GM18873 (cell line): ENCODE data around the gene CMSS1.
A peak's percentile ranks its signal among the peaks of the same experiment; 100 is the strongest.

Source experiments
- ATAC-seq: cut with Tn5 transposase; IDR thresholded peaks from one replicate; pipeline ENCODE4 v1.9.1; 2021; ENCODE audit warnings: mild to moderate bottlenecking, moderate library complexity, moderate number of reproducible peaks; ENCODE audit not compliant: unreplicated experiment, low FRiP score

The CMSS1 gene

DNA sequence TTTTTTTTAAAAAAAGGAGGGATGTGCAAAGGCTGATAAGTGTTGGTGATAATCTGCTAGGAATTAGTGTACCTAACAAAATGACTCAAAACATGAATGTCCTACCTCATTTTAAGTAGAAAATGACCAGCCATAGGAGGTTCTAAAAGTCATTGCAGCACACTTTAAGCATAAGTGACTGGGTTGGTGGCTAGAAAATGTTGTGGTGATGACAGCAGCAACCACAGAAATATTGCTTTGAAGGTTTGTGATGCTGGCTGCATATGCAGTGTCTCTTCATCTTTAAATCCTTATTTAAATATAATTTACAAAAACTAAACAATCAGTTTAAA lies 55.2 kb downstream of the CMSS1 start:
- ATAC-seq, result peak; percentile 51

DNA sequence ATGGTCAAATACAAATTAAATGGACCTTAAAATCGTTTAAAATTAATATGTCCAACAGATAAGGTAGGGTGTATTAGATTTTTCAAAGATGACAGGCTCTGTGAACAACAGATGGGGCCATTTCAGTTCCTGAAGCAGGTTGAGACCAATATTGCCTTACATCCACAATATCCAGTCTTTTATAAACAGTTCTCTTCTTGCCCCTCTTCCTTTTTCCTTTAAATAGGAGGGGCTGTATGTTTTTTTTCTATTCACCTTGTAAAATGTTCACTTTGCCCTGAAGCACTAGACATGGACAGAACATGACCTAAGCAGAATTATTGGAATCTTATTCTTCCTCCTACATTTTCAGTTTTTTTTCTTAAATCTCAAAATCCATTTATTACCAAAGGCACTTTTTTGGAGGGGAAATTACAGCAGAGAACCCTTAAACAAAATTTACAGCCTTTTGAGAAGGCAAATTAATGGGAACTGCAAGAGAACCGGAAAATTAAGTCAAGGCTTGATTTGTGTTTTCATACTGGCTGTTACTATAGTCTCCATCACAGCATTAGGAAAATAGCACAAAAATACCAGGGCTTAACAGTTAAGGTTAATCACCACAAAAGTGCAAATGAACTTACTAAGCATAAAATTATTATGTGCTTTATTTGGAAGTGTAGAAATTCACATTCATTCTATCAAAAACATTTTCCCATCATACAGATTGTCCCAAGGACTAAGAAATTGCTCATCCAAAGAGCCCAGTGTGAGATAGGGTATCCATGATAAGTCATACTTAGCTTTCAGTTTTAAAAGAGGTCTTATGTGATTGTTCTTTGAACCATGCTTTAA lies 55.8 kb downstream of the CMSS1 start:
- no peak for ATAC-seq

- ATAC-seq, result no peak
Measured at GRCh38 chr3:99874237-99875002, 56.8 kb downstream of the CMSS1 start.

DNA sequence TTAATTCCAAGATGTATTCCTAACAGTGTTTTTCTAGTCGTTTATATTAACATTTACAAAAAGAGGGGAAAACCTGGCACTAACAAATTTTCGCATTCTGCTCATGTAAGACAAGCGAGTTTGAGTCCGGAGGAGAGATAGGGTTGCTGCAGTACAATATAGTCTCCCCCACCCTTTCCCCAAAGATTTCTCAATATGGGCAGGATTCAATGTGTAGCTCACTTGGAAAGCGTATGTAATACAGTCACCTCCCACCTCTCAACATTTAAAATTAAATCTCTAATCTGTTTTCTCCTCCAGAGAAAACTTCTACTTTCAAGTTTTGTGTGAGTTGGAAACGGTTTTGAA lies 57.9 kb downstream of the CMSS1 start:
- no peak for ATAC-seq

DNA sequence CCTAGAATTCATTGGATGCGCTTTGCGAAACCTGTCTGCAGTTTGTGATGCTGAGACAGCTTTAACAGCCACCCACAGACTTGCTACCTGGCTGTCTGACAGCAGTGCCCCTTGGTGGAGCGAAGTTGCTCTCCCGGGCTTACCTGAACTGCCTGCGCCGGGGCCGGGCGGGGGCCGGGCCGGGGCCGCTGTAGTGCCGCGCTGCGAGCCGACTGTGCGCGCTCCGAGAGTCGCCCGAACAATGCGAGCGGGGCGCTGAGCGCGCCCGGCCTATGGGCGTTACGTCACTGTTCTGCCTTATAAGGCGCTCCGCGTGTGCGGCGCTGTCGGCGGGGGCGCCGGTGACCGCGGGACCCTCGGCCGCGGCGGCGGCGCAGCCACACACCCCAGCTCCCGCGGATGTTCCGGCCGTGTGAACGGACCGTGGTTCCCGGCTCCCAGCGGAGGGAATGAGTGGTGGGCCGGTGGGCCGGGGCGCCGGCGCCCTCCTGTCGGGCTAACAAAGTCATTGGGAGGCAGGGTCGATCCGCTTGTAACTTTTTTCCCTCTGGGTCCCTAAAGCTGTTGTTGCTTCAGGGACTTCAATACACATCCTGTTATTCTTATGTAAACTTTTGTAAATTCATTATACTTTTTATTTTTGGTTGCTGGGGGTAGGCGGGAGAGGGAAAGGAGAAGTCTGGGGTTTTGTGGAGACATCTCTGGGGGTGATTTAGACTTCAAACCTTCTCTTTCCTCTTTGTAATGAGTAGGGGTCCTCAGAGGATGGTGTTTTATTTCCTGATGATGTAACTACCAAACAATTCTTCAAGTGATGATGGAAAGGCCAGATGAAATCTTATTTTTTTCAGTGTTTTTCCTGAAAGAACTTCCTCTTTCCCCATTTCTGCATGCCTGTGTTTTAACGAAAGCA lies 58.5 kb downstream of the CMSS1 start:
- ATAC-seq, result peak; percentile 72

DNA sequence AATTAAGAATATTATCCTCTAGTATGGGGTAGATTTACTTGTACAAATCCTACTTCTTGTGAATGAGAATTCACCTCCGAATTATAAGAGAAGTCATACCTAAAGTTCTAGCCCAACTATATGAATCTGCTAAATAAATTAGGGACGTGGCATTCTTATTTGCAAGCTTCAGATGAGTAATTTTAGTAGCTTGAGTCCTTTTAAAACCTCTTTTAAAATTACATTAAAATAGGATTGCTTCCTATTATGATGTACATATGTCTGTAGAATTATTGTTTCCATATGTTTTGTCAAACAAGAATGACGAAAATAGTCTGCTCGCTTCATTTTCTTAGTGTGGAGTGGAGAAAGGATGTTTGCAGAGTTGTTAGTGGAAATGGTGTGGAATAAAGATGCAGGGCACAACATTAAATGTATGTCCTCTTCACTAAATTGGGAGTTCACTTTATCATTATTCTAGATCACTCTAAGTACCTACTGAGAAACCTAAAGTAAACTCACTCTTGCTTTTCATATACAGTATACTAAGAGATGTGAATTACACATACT lies 59.4 kb downstream of the CMSS1 start:
- no peak for ATAC-seq

- peak; percentile 64 for ATAC-seq
Measured at GRCh38 chr3:99878005-99878404, 60.3 kb downstream of the CMSS1 start.

DNA sequence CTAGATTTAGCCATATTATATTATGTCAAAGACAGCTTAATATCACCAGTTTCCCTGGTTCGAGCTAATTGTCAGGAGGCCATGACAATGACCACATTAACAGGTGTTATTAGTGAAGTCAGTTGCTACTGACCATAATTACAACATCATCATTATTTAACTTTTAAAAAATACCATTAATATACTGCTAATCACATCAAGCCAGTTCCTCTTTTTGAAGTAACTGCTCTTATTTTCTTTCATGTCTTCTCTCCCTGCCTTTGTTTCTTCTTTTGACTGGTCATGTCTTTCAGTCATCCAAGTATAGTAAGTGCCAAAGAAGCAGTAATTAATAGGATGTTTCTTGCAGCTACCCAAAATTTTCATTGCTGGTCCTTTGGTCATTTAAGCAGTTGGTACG lies 61.6 kb downstream of the CMSS1 start:
- ATAC-seq, result no peak

DNA sequence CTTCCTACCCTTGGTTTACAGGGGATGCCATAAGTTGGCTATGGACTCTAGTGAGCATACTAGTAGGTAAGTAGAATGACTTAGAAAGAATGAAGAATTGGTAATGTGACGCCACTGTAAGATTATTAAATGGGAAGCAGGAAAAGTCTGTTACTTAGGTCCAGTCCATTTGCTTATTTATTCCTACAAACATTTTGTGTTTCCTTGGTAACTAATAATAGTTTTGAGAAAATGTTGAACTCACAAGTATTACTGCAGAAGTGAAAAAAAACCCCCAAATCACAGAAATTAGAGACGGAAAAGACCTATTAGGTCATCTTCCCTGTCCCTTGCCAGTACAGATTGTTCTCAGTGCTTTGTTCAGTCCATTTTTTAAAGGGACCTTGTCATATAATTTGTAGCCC lies 63.5 kb downstream of the CMSS1 start:
- no peak for ATAC-seq

- no peak for ATAC-seq
Measured at GRCh38 chr3:99882436-99883137, 64.9 kb downstream of the CMSS1 start.

GRCh38 chr3:99883138-99883461 lies 65.4 kb downstream of the CMSS1 start:
- ATAC-seq, result no peak

GRCh38 chr3:99883693-99884092 lies 66.0 kb downstream of the CMSS1 start:
- no peak for ATAC-seq

DNA sequence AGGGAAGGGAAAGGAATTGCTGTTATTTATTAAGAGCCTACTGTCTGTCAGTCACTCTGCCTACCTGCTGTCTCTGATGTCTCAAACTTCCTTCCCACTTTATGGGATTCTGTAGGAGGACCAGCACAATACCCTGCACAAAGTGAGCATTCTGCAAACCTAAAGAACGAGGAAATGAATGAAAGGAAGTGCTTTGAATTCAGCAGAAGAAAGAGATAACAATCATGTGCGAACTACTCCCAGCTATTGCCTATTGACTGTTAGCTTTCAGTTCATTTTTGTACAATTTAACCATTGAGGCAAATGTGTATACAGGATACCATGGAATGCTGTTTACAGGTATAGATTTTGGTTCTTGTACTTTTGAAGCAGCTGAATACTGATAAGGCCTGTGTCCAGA lies 66.8 kb downstream of the CMSS1 start:
- ATAC-seq, result no peak

GRCh38 chr3:99885085-99885484 lies 67.4 kb downstream of the CMSS1 start:
- ATAC-seq, result no peak

GRCh38 chr3:99885851-99886250 lies 68.2 kb downstream of the CMSS1 start:
- no peak for ATAC-seq

DNA sequence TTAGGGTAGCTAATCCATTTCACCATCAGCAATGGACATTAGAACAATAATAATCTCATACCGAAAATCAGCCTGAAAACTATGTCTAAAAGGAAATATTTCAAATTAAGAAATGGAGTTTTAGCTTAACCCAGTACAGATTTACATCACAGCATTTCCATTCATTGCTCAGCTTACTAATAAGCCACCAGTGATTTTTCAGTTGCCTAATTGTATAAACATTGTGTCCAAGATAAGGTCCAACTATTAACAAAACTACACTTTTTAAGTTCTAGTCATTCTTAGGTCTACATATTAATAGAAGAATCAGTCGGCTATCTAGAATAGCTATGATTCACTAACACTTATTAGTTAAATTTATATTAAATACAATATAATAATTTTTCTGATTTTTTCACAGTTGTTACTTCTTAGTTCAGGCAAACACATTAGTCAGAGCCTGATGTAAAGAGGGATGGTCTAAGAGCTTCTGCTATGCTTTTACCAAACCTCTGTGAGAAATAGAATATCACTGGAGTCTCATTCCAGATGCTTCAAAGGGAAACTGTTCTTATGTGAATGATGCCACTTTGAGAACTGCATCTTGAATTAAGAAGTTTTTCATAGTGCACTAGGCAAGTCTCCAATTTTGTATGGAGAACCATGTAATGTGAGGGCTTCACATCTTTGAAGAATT lies 74.1 kb downstream of the CMSS1 start:
- no peak for ATAC-seq

GRCh38 chr3:99892332-99892731 lies 74.7 kb downstream of the CMSS1 start:
- ATAC-seq, result no peak

- no peak for ATAC-seq
Measured at GRCh38 chr3:99895131-99895696, 77.6 kb downstream of the CMSS1 start.

- no peak for ATAC-seq
Measured at GRCh38 chr3:99895703-99896441, 78.2 kb downstream of the CMSS1 start.
